GM12801 (cell line): ENCODE data around the gene PRRT1.

Experiments
- CTCF ChIP-seq: IDR thresholded peaks from one replicate; pipeline ENCODE4 v1.5.1; 2011; ENCODE audit warnings: control low read depth; ENCODE audit not compliant: insufficient read length; ENCODE audit errors: extremely low read depth

Gene PRRT1

GRCh38 chr6:32146287-32146686, 5.5 kb downstream of the PRRT1 start:
- TF ChIP-seq CTCF = no peak

GRCh38 chr6:32140420-32141046, 11.2 kb downstream of the PRRT1 start:
- TF ChIP-seq CTCF = no peak

GRCh38 chr6:32139590-32139989, 12.1 kb downstream of the PRRT1 start:
- no peak for TF ChIP-seq CTCF

- TF ChIP-seq CTCF = no peak
Observed at GRCh38 chr6:32137454-32137853, 14.3 kb downstream of the PRRT1 start.

- TF ChIP-seq CTCF = no peak
Observed at GRCh38 chr6:32133786-32134185, 18.0 kb downstream of the PRRT1 start.

GRCh38 chr6:32132110-32132509, 19.6 kb downstream of the PRRT1 start:
- no peak for TF ChIP-seq CTCF

- no peak for TF ChIP-seq CTCF
Observed at GRCh38 chr6:32131439-32131948, 20.2 kb downstream of the PRRT1 start.
